HepG2 (cell line): ENCODE results near the gene SAE1. TPM values are rescaled to one million over a fixed set of nuclear protein-coding genes. Genes with fewer than 3 reads are reported as not detected.
A peak's percentile ranks its signal among the peaks of the same experiment; 100 is the strongest.

ENCODE experiments used
- BATF2 ChIP-seq: sonication (generic); formaldehyde crosslinking; IDR thresholded peaks from 2 replicates; pipeline ENCODE4 v1.8.0; 2022; ENCODE audit warnings: mild to moderate bottlenecking, missing genetic modification reagents, moderate library complexity
- BHLHE40 ChIP-seq: IDR thresholded peaks from 2 replicates; pipeline ENCODE4 v1.6.1; 2011; ENCODE audit warnings: low read length, improper control_type of control experiment
- DMAP1 ChIP-seq: IDR thresholded peaks from 2 replicates; pipeline ENCODE4 v1.6.1; 2016
- ETV5 ChIP-seq: IDR thresholded peaks from 2 replicates; pipeline ENCODE4 v1.6.1; 2018; ENCODE audit warnings: missing biosample characterization, missing genetic modification reagents, inconsistent platforms, borderline replicate concordance
- GPBP1L1 ChIP-seq: sonication (generic); formaldehyde crosslinking; IDR thresholded peaks from 2 replicates; pipeline ENCODE4 v1.5.0; 2020; ENCODE audit warnings: mild to moderate bottlenecking, missing genetic modification reagents
- HMG20A ChIP-seq: IDR thresholded peaks from 2 replicates; pipeline ENCODE4 v1.6.1; 2016; ENCODE audit warnings: borderline replicate concordance
- HNF1A ChIP-seq, 2 experiments: sonication (generic) in 1 of 2; formaldehyde crosslinking in 1 of 2; IDR thresholded peaks; 2 replicates each; pipeline versions ENCODE4 v1.4.0 to v1.6.1; 2016 to 2020; ENCODE audit warnings: borderline replicate concordance in 1 of 2, low read depth in 1 of 2, mild to moderate bottlenecking in 1 of 2, missing genetic modification reagents in 1 of 2
- KAT7 ChIP-seq: IDR thresholded peaks from 2 replicates; pipeline ENCODE4 v1.6.1; 2018; ENCODE audit warnings: borderline replicate concordance, missing compliant biosample characterization
- KAT8 ChIP-seq: IDR thresholded peaks from 2 replicates; pipeline ENCODE4 v1.6.1; 2016; ENCODE audit warnings: missing genetic modification reagents, missing compliant biosample characterization
- MLX ChIP-seq: IDR thresholded peaks from 2 replicates; pipeline ENCODE4 v1.6.1; 2016
- MYNN ChIP-seq: sonication (generic); formaldehyde crosslinking; IDR thresholded peaks from 2 replicates; pipeline ENCODE4 v1.4.0; 2020; ENCODE audit warnings: mild to moderate bottlenecking, low read depth, missing genetic modification reagents
- NCOA1 ChIP-seq: sonication (generic); formaldehyde crosslinking; IDR thresholded peaks from 2 replicates; pipeline ENCODE4 v1.9.0; 2021; ENCODE audit warnings: missing genetic modification reagents
- RARA ChIP-seq: IDR thresholded peaks from 2 replicates; pipeline ENCODE4 v1.6.1; 2016; ENCODE audit warnings: missing genetic modification reagents, missing compliant biosample characterization
- SALL1 ChIP-seq: sonication (generic); formaldehyde crosslinking; IDR thresholded peaks from 2 replicates; pipeline ENCODE4 v1.8.0; 2022; ENCODE audit warnings: mild to moderate bottlenecking, missing genetic modification reagents
- TEAD2 ChIP-seq: sonication (generic); formaldehyde crosslinking; IDR thresholded peaks from 2 replicates; pipeline ENCODE4 v1.9.0; 2021; ENCODE audit warnings: missing genetic modification reagents
- TEAD3 ChIP-seq: optimal IDR thresholded peaks from 2 replicates; pipeline ENCODE3; 2016; ENCODE audit warnings: borderline replicate concordance
- TOE1 ChIP-seq: sonication (generic); formaldehyde crosslinking; IDR thresholded peaks from 2 replicates; pipeline ENCODE4 v1.4.0; 2020; ENCODE audit warnings: mild to moderate bottlenecking, missing genetic modification reagents
- ZMYM4 ChIP-seq: sonication (generic); formaldehyde crosslinking; IDR thresholded peaks from 2 replicates; pipeline ENCODE4 v1.8.1; 2023; ENCODE audit warnings: mild to moderate bottlenecking, missing genetic modification reagents
- ZNF12 ChIP-seq: sonication (generic); formaldehyde crosslinking; IDR thresholded peaks from 2 replicates; pipeline ENCODE4 v1.5.0; 2020; ENCODE audit warnings: missing genetic modification reagents
- ZNF557 ChIP-seq: sonication (generic); formaldehyde crosslinking; IDR thresholded peaks from 2 replicates; pipeline ENCODE4 v1.4.0; 2020; ENCODE audit warnings: missing genetic modification reagents
- ZNF598 ChIP-seq: sonication (generic); formaldehyde crosslinking; IDR thresholded peaks from 2 replicates; pipeline ENCODE4 v1.5.1; 2020; ENCODE audit warnings: mild to moderate bottlenecking, missing genetic modification reagents, borderline replicate concordance
- ZSCAN12 ChIP-seq: sonication (generic); formaldehyde crosslinking; IDR thresholded peaks from 2 replicates; pipeline ENCODE4 v1.9.0; 2021; ENCODE audit warnings: mild to moderate bottlenecking, missing genetic modification reagents
- ZSCAN22 ChIP-seq: sonication (generic); formaldehyde crosslinking; IDR thresholded peaks from 2 replicates; pipeline ENCODE4 v1.4.0; 2020; ENCODE audit warnings: mild to moderate bottlenecking, missing genetic modification reagents
- ZZZ3 ChIP-seq: sonication (generic); formaldehyde crosslinking; IDR thresholded peaks from 2 replicates; pipeline ENCODE4 v1.4.0; 2020; ENCODE audit warnings: missing genetic modification reagents, mild to moderate bottlenecking, borderline replicate concordance
- polyA plus RNA-seq, 8 experiments: library from polyadenylated mRNA; depleted of rRNA in 3 of 8; stranded (reverse) in 7 of 8; unstranded in 1 of 8; fragments of >200 nt; fragmentation: Illumina TruSeq in 4 of 8; extraction: Trizol in 4 of 8; gene quantifications; 2 replicates each; pipeline versions ENCODE4 v1.2.1 to v1.2.3, GENCODE V29; 2011 to 2016; ENCODE audit warnings: low read depth in 4 of 8, missing spikeins in 1 of 8, mixed read lengths in 1 of 8; ENCODE audit not compliant: insufficient read depth in 1 of 8
- total RNA-seq, 5 experiments: library from RNA; depleted of rRNA; stranded (reverse); fragments of >200 nt; fragmentation: Illumina TruSeq; extraction: Trizol; gene quantifications; 2 replicates each; pipeline ENCODE4 v1.2.3, GENCODE V29; 2016; ENCODE audit warnings: low read depth in 1 of 5

The SAE1 gene
- total and polyA plus RNA-seq, 2 of the 13 experiments (the other 11 are each of a cell fraction or from before 2014, with no cell fraction given), result 87.6 to 197 TPM

- no peak for TF ChIP-seq NCOA1 (CRISPR knock-in tag)
- TF ChIP-seq BATF2 (CRISPR knock-in tag), result no peak
- TF ChIP-seq ZNF12 (CRISPR knock-in tag), result peak; percentile 14; the same call in 1 of the 2 replicates
- 0 out of 2 replicates have a peak, but pooled peaks have one; percentile 31 for TF ChIP-seq ZSCAN22 (CRISPR knock-in tag)
- TF ChIP-seq MYNN (CRISPR knock-in tag), result no peak
- TF ChIP-seq BHLHE40, result no peak
- no peak for TF ChIP-seq ZNF557 (CRISPR knock-in tag)
- peak; percentile 61; the same call in 1 of the 2 replicates for TF ChIP-seq HMG20A (CRISPR knock-in tag)
- no peak for TF ChIP-seq TOE1
- TF ChIP-seq ZSCAN12 (CRISPR knock-in tag), result no peak
- 0 out of 2 replicates have a peak, but pooled peaks have one; percentile 50 for TF ChIP-seq DMAP1 (CRISPR knock-in tag)
- no peak for TF ChIP-seq KAT7
- no peak for TF ChIP-seq GPBP1L1
- no peak for TF ChIP-seq ZZZ3 (CRISPR knock-in tag)
- peak; percentile 96 for TF ChIP-seq ETV5 (CRISPR knock-in tag)
- TF ChIP-seq TEAD3 (CRISPR knock-in tag), result peak; percentile 43
- no peak for TF ChIP-seq ZNF598 (CRISPR knock-in tag)
- TF ChIP-seq KAT8 (CRISPR knock-in tag), result peak; percentile 64
- TF ChIP-seq HNF1A (IDR thresholded peaks at IDR 0.05; ENCODE audit: low read depth), result no peak
- TF ChIP-seq HNF1A (CRISPR knock-in tag; IDR thresholded peaks at IDR 0.05; ENCODE audit: borderline replicate concordance), result 0 out of 2 replicates have a peak, but pooled peaks have one; percentile 19
- TF ChIP-seq TEAD2 (CRISPR knock-in tag), result no peak
- peak; percentile 77 for TF ChIP-seq SALL1 (CRISPR knock-in tag)
- TF ChIP-seq RARA (CRISPR knock-in tag), result peak; percentile 65
- no peak for TF ChIP-seq ZMYM4
- peak; percentile 26; the same call in 1 of the 2 replicates for TF ChIP-seq MLX (CRISPR knock-in tag)
Measured at GRCh38 chr19:47107202-47107952, 23.3 kb upstream of the SAE1 start (continued).
